B cell (primary cell): ENCODE data around the gene QRICH1. TPM values are rescaled to one million over a fixed set of nuclear protein-coding genes. Genes with fewer than 3 reads are reported as not detected.

Experiments used
- ATAC-seq: fragments of 200-7000 bp; cut with Tn5 transposase; one replicate; pipeline ENCODE4 v1.10.0; 2021; ENCODE audit warnings: low read depth, mild to moderate bottlenecking, moderate number of reproducible peaks, moderate library complexity
- CTCF ChIA-PET: fragments of 350-600 bp; sonication (Branson Sonifier 250); formaldehyde crosslinking; loops from one replicate; lab custom pipeline; 2021; ENCODE audit warnings: antibody characterized with exemption, inconsistent platforms; lab: Charles Lee
- POLR2A ChIA-PET: fragments of 350-600 bp; sonication (Branson Sonifier 250); formaldehyde crosslinking; loops from one replicate; lab custom pipeline; 2021; ENCODE audit warnings: antibody characterized with exemption; lab: Charles Lee
- DNase-seq: peaks from one replicate; pipeline ENCODE4 v3.0.0; 2013
- H2AFZ ChIP-seq: 2 replicates; pipeline ENCODE4 v1.6.1; 2012; ENCODE audit warnings: mild to moderate bottlenecking, low read depth, low read length; ENCODE audit not compliant: insufficient read depth, poor library complexity, severe bottlenecking
- H3K27ac ChIP-seq, 2 donors: 1 replicate in 1 of 2; 2 replicates in 1 of 2; pipeline ENCODE4 v1.5.1; 2012 to 2013; ENCODE audit warnings: low read length in 2 of 2, mild to moderate bottlenecking in 2 of 2, moderate library complexity in 1 of 2
- H3K27me3 ChIP-seq, 4 experiments: fragments of 200-600 bp in 1 of 4; sonication (generic) in 1 of 4; replicated peaks in 1 of 4; 1 replicate in 2 of 4; 2 replicates in 2 of 4; pipeline versions ENCODE4 v1.6.1 to v1.7.0; 2013 to 2016; ENCODE audit warnings: low read length in 3 of 4, mild to moderate bottlenecking in 2 of 4, mixed read lengths in 1 of 4, moderate library complexity in 1 of 4; ENCODE audit not compliant: insufficient read depth in 4 of 4, control insufficient read depth in 3 of 4; ENCODE audit errors: control extremely low read depth in 1 of 4
- H3K36me3 ChIP-seq, 2 experiments: replicated peaks in 1 of 2; 1 replicate in 1 of 2; 2 replicates in 1 of 2; pipeline versions ENCODE4 v1.6.1 to v1.7.1; 2013; ENCODE audit warnings: low read length in 1 of 2; ENCODE audit not compliant: insufficient read depth in 2 of 2, control insufficient read depth in 1 of 2; ENCODE audit errors: control extremely low read depth in 1 of 2, extremely low read depth in 1 of 2
- H3K4me1 ChIP-seq, 2 donors: fragments of 200-600 bp in 1 of 2; sonication (generic) in 1 of 2; 1 replicate in 1 of 2; 2 replicates in 1 of 2; pipeline versions ENCODE4 v1.5.1 to v1.6.1; 2013 to 2017; ENCODE audit warnings: low read length in 2 of 2; ENCODE audit not compliant: control insufficient read depth in 2 of 2, insufficient read depth in 2 of 2
- H3K4me2 ChIP-seq: replicated peaks from 2 replicates; pipeline ENCODE3; 2012; ENCODE audit warnings: mild to moderate bottlenecking, low read depth, low read length; ENCODE audit not compliant: poor library complexity, severe bottlenecking
- H3K4me3 ChIP-seq, 5 experiments: fragments of 200-600 bp in 1 of 5; sonication (generic) in 1 of 5; 1 replicate in 3 of 5; 2 replicates in 2 of 5; pipeline versions ENCODE4 v1.5.1 to v1.7.0; 2011 to 2016; ENCODE audit warnings: low read length in 4 of 5, mild to moderate bottlenecking in 4 of 5, low read depth in 2 of 5, control low read depth in 1 of 5, moderate library complexity in 1 of 5; ENCODE audit not compliant: insufficient read depth in 1 of 5; ENCODE audit errors: control extremely low read depth in 1 of 5, extremely low read depth in 1 of 5
- H3K79me2 ChIP-seq: fragments of 200-600 bp; sonication (generic); one replicate; pipeline ENCODE4 v1.6.0; 2016; ENCODE audit warnings: low read length; ENCODE audit not compliant: control insufficient read depth, insufficient read depth
- H3K9ac ChIP-seq: fragments of 200-600 bp; sonication (generic); 2 replicates; pipeline ENCODE4 v1.6.1; 2017; ENCODE audit warnings: mild to moderate bottlenecking, low read length, moderate library complexity
- H3K9me3 ChIP-seq, 3 donors: one replicate each; pipeline versions ENCODE4 v1.6.1 to v1.7.1; 2013; ENCODE audit warnings: low read length in 2 of 3; ENCODE audit not compliant: control insufficient read depth in 2 of 3, insufficient read depth in 1 of 3; ENCODE audit errors: control extremely low read depth in 1 of 3
- H4K20me1 ChIP-seq: 2 replicates; pipeline ENCODE4 v1.6.0; 2012; ENCODE audit warnings: mild to moderate bottlenecking, low read length; ENCODE audit not compliant: insufficient read depth, control insufficient read depth, poor library complexity, severe bottlenecking
- H3K27ac Mint-ChIP-seq: one replicate; pipeline ENCODE4 v1.8.0; 2021; ENCODE audit warnings: mixed read lengths
- H3K27me3 Mint-ChIP-seq: one replicate; pipeline ENCODE4 v1.8.0; 2021; ENCODE audit warnings: mixed read lengths
- H3K4me1 Mint-ChIP-seq: one replicate; pipeline ENCODE4 v1.8.0; 2021; ENCODE audit warnings: mixed read lengths
- H3K4me3 Mint-ChIP-seq: one replicate; pipeline ENCODE4 v1.8.0; 2021; ENCODE audit warnings: mixed read lengths
- H3K9me3 Mint-ChIP-seq: one replicate; pipeline ENCODE4 v1.8.0; 2022; ENCODE audit warnings: mixed read lengths; ENCODE audit not compliant: insufficient read depth
- CTCF ChIP-seq: fragments of 200-600 bp; IDR thresholded peaks from one replicate; pipeline ENCODE4 v1.8.0; 2022; ENCODE audit warnings: antibody characterized with exemption, mild to moderate bottlenecking
- EZH2 ChIP-seq: IDR thresholded peaks from 2 replicates; pipeline ENCODE4 v1.6.1; 2012; ENCODE audit warnings: borderline replicate concordance, low read depth, mild to moderate bottlenecking, moderate library complexity, low read length; ENCODE audit not compliant: insufficient read depth, poor library complexity, severe bottlenecking
- WGBS: methylation state at CpG from one replicate; pipeline ENCODE4 v1.1.5; 2013; ENCODE audit warnings: missing lambda C conversion rate; ENCODE audit not compliant: insufficient coverage; 5-methylcytosine and 5-hydroxymethylcytosine counted together
- intact Hi-C: fragments of 100-400 bp; cut with micrococcal nuclease; formaldehyde crosslinking; loops from one replicate; pipeline ENCODE4 v1.10.0; 2022
- polyA plus RNA-seq: library from polyadenylated mRNA; depleted of rRNA; stranded (reverse); fragments of >200 nt; gene quantifications from 2 replicates; pipeline ENCODE4 v1.2.3, GENCODE V29; 2012
- total RNA-seq, 2 donors: library from RNA; stranded (reverse); fragments of 120-200 nt in 1 of 2; gene quantifications; 1 replicate in 1 of 2; 2 replicates in 1 of 2; pipeline versions ENCODE4 v1.2.3 to v1.2.4, GENCODE V29; 2013 to 2022

Gene QRICH1
- total and polyA plus RNA-seq, 2 donors (not counting 1 experiment from before 2014, with no cell fraction given): 179 to 187 TPM

GRCh38 chr3:49104052-49104426 lies 10.2 kb upstream of the QRICH1 start:
- DNase-seq: no peak

More at GRCh38 chr3:49104052-49104426, 10.2 kb upstream of the QRICH1 start:
- intact Hi-C loops: loop anchor here (1.0 kb wide), 3 partner anchors 10 to 62 kb away; partner anchors contain the start of genes CCDC71, QRICH1 and USP19
- H3K9me3 Mint-ChIP-seq: no peaks in the 10 kb centered on the region
- Histone ChIP-seq H3K4me2 (peak overlapping the region; percentile 88), H4K20me1 (no peaks in the 10 kb centered on the region), H3K36me3 (peaks cover 4 to 44% of the 10 kb centered on the region in 2 experiments), H3K4me3 (peak overlapping the region; percentile 66 to 98 (median 93)), H3K27ac (peak overlapping the region; percentile 61 to 81), H2AFZ (peak overlapping the region; percentile 98), H3K9ac (peak overlapping the region; percentile 90), H3K27me3 (no peaks in the 10 kb centered on the region), H3K9me3 (no peaks in the 10 kb centered on the region), H3K4me1 (peaks cover 11 to 18% of the 10 kb centered on the region in 2 donors), H3K79me2 (peaks cover 24% of the 10 kb centered on the region)
- ChIA-PET CTCF (interaction anchor here (2.0 to 2.2 kb wide), 2 partner anchors 9 to 115 kb away, joined by 7 to 10 read pairs; no protein-coding TSS in a partner anchor), POLR2A (interaction anchor here (1.8 to 2.4 kb wide), 2 partner anchors 11 to 17 kb away, joined by 7 to 28 read pairs; partner anchors contain the start of genes QRICH1 and USP19)
- 4% methylated on average over 6 of the region's 8 CpGs for WGBS
- peak overlapping the region; percentile 95 for H3K4me3 Mint-ChIP-seq
- peak overlapping the region; percentile 94 for H3K27ac Mint-ChIP-seq
- H3K4me1 Mint-ChIP-seq: peaks cover 27% of the 10 kb centered on the region
- ATAC-seq: no peak
- TF ChIP-seq CTCF (no peak), EZH2 (no peak)
- H3K27me3 Mint-ChIP-seq: no peaks in the 10 kb centered on the region
